CD4-positive, alpha-beta T cell treated with Interleukin-15 for 4 hours (primary cell): ENCODE measurements around the gene GALK2.
"Not testable (repeated sequence)": the region's sequence is repeated elsewhere in the genome, so short reads cannot be mapped to it uniquely, and the experiment has no call there.

ENCODE experiments used
- DNase-seq: peaks from one replicate; pipeline ENCODE4 v3.0.0-alpha.2; 2020; ENCODE audit warnings: low spot score

GALK2 gene

GRCh38 chr15:49223536-49224274 lies 53.7 kb downstream of the GALK2 start:
- no peak for DNase-seq

GRCh38 chr15:49225572-49226281 lies 55.7 kb downstream of the GALK2 start:
- no peak for DNase-seq

GRCh38 chr15:49227602-49228001 lies 57.6 kb downstream of the GALK2 start:
- DNase-seq: no peak

- DNase-seq: no peak
These were observed 59.9 kb downstream of the GALK2 start for GRCh38 chr15:49229922-49230321.

- DNase-seq: no peak
These were observed 62.3 kb downstream of the GALK2 start for GRCh38 chr15:49232236-49232806.

- DNase-seq: peak; percentile 49
These were observed 65.5 kb downstream of the GALK2 start for GRCh38 chr15:49235446-49236124.

GRCh38 chr15:49236869-49237268 lies 66.8 kb downstream of the GALK2 start:
- DNase-seq: no peak

- no peak for DNase-seq
These were observed 68.3 kb downstream of the GALK2 start for GRCh38 chr15:49238342-49238741.

GRCh38 chr15:49239105-49239504 lies 69.1 kb downstream of the GALK2 start:
- no peak for DNase-seq

- no peak for DNase-seq
These were observed 72.8 kb downstream of the GALK2 start for GRCh38 chr15:49242820-49243219.

- no peak for DNase-seq
These were observed 77.6 kb downstream of the GALK2 start for GRCh38 chr15:49247556-49248110.

GRCh38 chr15:49248291-49248690 lies 78.2 kb downstream of the GALK2 start:
- no peak for DNase-seq

- no peak for DNase-seq
These were observed 86.1 kb downstream of the GALK2 start for GRCh38 chr15:49255966-49256759.

- DNase-seq: not testable (repeated sequence)
These were observed 95.1 kb downstream of the GALK2 start for GRCh38 chr15:49265117-49265516.

GRCh38 chr15:49265911-49266310 lies 95.9 kb downstream of the GALK2 start:
- DNase-seq: no peak

GRCh38 chr15:49270541-49271421 lies 100.7 kb downstream of the GALK2 start:
- no peak for DNase-seq

- no peak for DNase-seq
These were observed 103.8 kb downstream of the GALK2 start for GRCh38 chr15:49273734-49274318.

GRCh38 chr15:49278751-49279150 lies 108.7 kb downstream of the GALK2 start:
- no peak for DNase-seq

GRCh38 chr15:49279521-49280456 lies 109.7 kb downstream of the GALK2 start:
- no peak for DNase-seq
